IPS DF 4.7 (cell line): ENCODE measurements around the gene IFIH1.

Source experiments
- DNase-seq: peaks from one replicate; pipeline ENCODE4 v3.0.0-alpha.2; 2013; ENCODE audit warnings: low spot score; ENCODE audit errors: extremely low read depth

The IFIH1 gene

GRCh38 chr2:162318328-162319180, at the start of gene IFIH1:
IFIH1 (minus strand) TSS chr2:162318684; CDS start chr2:162318307, 377 bp downstream.
- DNase-seq = no peak

- DNase-seq = no peak
These were observed 46.9 kb upstream of the IFIH1 start for GRCh38 chr2:162365392-162365791.

GRCh38 chr2:162344617-162344950, 26.1 kb upstream of the IFIH1 start:
- no peak for DNase-seq

GRCh38 chr2:162343824-162344616, 25.5 kb upstream of the IFIH1 start, which contains the start of gene GCA:
GCA (plus strand) TSS chr2:162344132; CDS start chr2:162344249, 117 bp downstream.
- DNase-seq = peak; percentile 86

- DNase-seq = no peak
These were observed 25.0 kb upstream of the IFIH1 start for GRCh38 chr2:162343492-162343823.

GRCh38 chr2:162342841-162343240, 24.4 kb upstream of the IFIH1 start:
- no peak for DNase-seq

- DNase-seq = no peak
These were observed 23.8 kb upstream of the IFIH1 start for GRCh38 chr2:162342321-162342720.

- DNase-seq = no peak
These were observed 22.3 kb upstream of the IFIH1 start for GRCh38 chr2:162340822-162341221.

- DNase-seq = no peak
These were observed 19.4 kb upstream of the IFIH1 start for GRCh38 chr2:162337868-162338267.

- no peak for DNase-seq
These were observed 15.5 kb upstream of the IFIH1 start for GRCh38 chr2:162333968-162334367.

- no peak for DNase-seq
These were observed 12.4 kb upstream of the IFIH1 start for GRCh38 chr2:162330881-162331280.

- DNase-seq = no peak
These were observed 10.1 kb upstream of the IFIH1 start for GRCh38 chr2:162328424-162329157.

- DNase-seq = no peak
These were observed 9.3 kb upstream of the IFIH1 start for GRCh38 chr2:162327806-162328205.

- DNase-seq = no peak
These were observed 8.8 kb upstream of the IFIH1 start for GRCh38 chr2:162327134-162327769.

GRCh38 chr2:162324953-162325352, 6.5 kb upstream of the IFIH1 start:
- no peak for DNase-seq

- no peak for DNase-seq
These were observed 2.5 kb upstream of the IFIH1 start for GRCh38 chr2:162320864-162321517.

- no peak for DNase-seq
These were observed 590 bp downstream of the IFIH1 start for GRCh38 chr2:162317861-162318327.

- DNase-seq = no peak
These were observed 1.3 kb downstream of the IFIH1 start for GRCh38 chr2:162317058-162317742.

GRCh38 chr2:162316590-162316989, 1.9 kb downstream of the IFIH1 start:
- no peak for DNase-seq

- DNase-seq = no peak
These were observed 2.5 kb downstream of the IFIH1 start for GRCh38 chr2:162315938-162316337.
